Neuronal stem cell (in vitro differentiated cells): ENCODE data around the gene MCTP1.

ENCODE experiments used
- DNase-seq: peaks from one replicate; pipeline ENCODE4 v3.0.0-alpha.2; 2013; ENCODE audit warnings: low spot score
- H2AFZ ChIP-seq: one replicate; pipeline ENCODE4 v1.6.1; 2013; ENCODE audit warnings: mild to moderate bottlenecking, low read length, inconsistent platforms
- H2AK5ac ChIP-seq: 2 replicates; pipeline ENCODE4 v1.6.1; 2013; ENCODE audit warnings: low read depth, mild to moderate bottlenecking, inconsistent platforms, low read length, moderate library complexity, mixed read lengths
- H2BK120ac ChIP-seq: 2 replicates; pipeline ENCODE4 v1.6.1; 2013; ENCODE audit warnings: low read depth, mild to moderate bottlenecking, inconsistent platforms, low read length, moderate library complexity, mixed read lengths
- H2BK12ac ChIP-seq: one replicate; pipeline ENCODE4 v1.6.1; 2013; ENCODE audit warnings: low read length, inconsistent platforms
- H2BK15ac ChIP-seq: 2 replicates; pipeline ENCODE4 v1.6.1; 2013; ENCODE audit warnings: mild to moderate bottlenecking, low read length, inconsistent platforms, mixed read lengths
- H2BK5ac ChIP-seq: one replicate; pipeline ENCODE4 v1.6.1; 2013; ENCODE audit warnings: inconsistent platforms, mild to moderate bottlenecking, low read length, moderate library complexity
- H3K14ac ChIP-seq: one replicate; pipeline ENCODE4 v1.6.1; 2013; ENCODE audit warnings: low read length, inconsistent platforms
- H3K18ac ChIP-seq: 2 replicates; pipeline ENCODE4 v1.6.1; 2013; ENCODE audit warnings: low read length, inconsistent platforms
- H3K23ac ChIP-seq: 2 replicates; pipeline ENCODE4 v1.6.1; 2013; ENCODE audit warnings: low read depth, mild to moderate bottlenecking, mixed read lengths, low read length, inconsistent platforms; ENCODE audit not compliant: poor library complexity
- H3K27ac ChIP-seq: replicated peaks from 3 replicates; pipeline ENCODE4 v1.5.1; 2013; ENCODE audit warnings: low read length, inconsistent platforms
- H3K27me3 ChIP-seq, 3 experiments: 2 replicates each; pipeline ENCODE4 v1.6.1; 2013; ENCODE audit warnings: low read length in 3 of 3, mild to moderate bottlenecking in 2 of 3, inconsistent platforms in 1 of 3, low read depth in 1 of 3, mixed read lengths in 1 of 3, moderate library complexity in 1 of 3; ENCODE audit not compliant: control insufficient read depth in 3 of 3, insufficient read depth in 3 of 3
- H3K36me3 ChIP-seq, 2 donors: replicated peaks in 1 of 2; 2 replicates each; pipeline ENCODE4 v1.6.1; 2013; ENCODE audit warnings: low read length in 2 of 2; ENCODE audit not compliant: control insufficient read depth in 2 of 2, insufficient read depth in 2 of 2
- H3K4ac ChIP-seq: 2 replicates; pipeline ENCODE4 v1.6.1; 2013; ENCODE audit warnings: inconsistent platforms, mild to moderate bottlenecking, low read length, moderate library complexity
- H3K4me1 ChIP-seq, 2 donors: 1 replicate in 1 of 2; 2 replicates in 1 of 2; pipeline ENCODE4 v1.6.1; 2013; ENCODE audit warnings: low read length in 2 of 2, low read depth in 1 of 2; ENCODE audit not compliant: control insufficient read depth in 2 of 2, insufficient read depth in 1 of 2
- H3K4me2 ChIP-seq: one replicate; pipeline ENCODE4 v1.6.1; 2013; ENCODE audit warnings: mild to moderate bottlenecking, low read length, inconsistent platforms; ENCODE audit not compliant: insufficient read depth, poor library complexity, severe bottlenecking
- H3K4me3 ChIP-seq, 2 donors: 2 replicates each; pipeline ENCODE4 v1.5.1; 2013; ENCODE audit warnings: low read length in 2 of 2, mild to moderate bottlenecking in 2 of 2, inconsistent platforms in 1 of 2, moderate library complexity in 1 of 2
- H3K79me1 ChIP-seq: one replicate; pipeline ENCODE4 v1.6.1; 2013; ENCODE audit warnings: low read depth, mild to moderate bottlenecking, inconsistent platforms, low read length, moderate library complexity
- H3K9ac ChIP-seq: one replicate; pipeline ENCODE4 v1.6.1; 2013; ENCODE audit warnings: mild to moderate bottlenecking, low read depth, low read length, inconsistent platforms; ENCODE audit not compliant: poor library complexity
- H3K9me3 ChIP-seq, 2 donors: replicated peaks in 1 of 2; 2 replicates each; pipeline versions ENCODE3 to v1.6.1; 2013; ENCODE audit warnings: low read length in 2 of 2, mild to moderate bottlenecking in 2 of 2, inconsistent platforms in 1 of 2, low read depth in 1 of 2, mixed read lengths in 1 of 2, moderate library complexity in 1 of 2; ENCODE audit not compliant: control insufficient read depth in 2 of 2, insufficient read depth in 1 of 2
- H4K8ac ChIP-seq: one replicate; pipeline ENCODE4 v1.6.1; 2013; ENCODE audit warnings: low read depth, mild to moderate bottlenecking, inconsistent platforms, low read length, moderate library complexity
- H4K91ac ChIP-seq: one replicate; pipeline ENCODE4 v1.6.1; 2013; ENCODE audit warnings: low read length, low read depth, mild to moderate bottlenecking, inconsistent platforms; ENCODE audit not compliant: poor library complexity
- WGBS, 2 donors: extraction: QIAGEN DNeasy Blood & Tissue Kit; methylation state at CpG; one replicate each; pipeline ENCODE4 v1.1.7; 2013; ENCODE audit warnings: missing lambda C conversion rate in 2 of 2, mixed read lengths in 1 of 2; ENCODE audit not compliant: insufficient read length in 2 of 2, insufficient replicate concordance in 1 of 2; ENCODE audit errors: extremely low coverage in 2 of 2; 5-methylcytosine and 5-hydroxymethylcytosine counted together

Gene MCTP1

DNA sequence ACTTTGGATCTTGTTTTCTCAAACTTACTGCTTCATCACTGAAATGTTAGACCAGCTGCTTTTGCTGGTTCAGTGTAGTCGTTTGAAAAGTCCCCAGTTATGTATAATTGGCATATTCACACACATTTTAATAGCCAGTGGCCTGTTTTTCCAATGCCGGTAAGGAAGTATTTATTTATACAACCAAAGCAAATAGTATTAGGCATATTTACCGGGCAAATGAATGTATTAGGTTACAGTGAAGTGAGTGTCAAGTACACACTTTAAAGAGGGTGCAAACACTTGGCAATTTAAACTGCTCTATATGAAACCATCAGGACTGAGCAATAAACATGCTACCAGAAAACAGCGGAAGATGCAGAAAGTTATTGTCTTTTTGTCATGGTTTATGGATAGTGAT lies 242.9 kb downstream of the MCTP1 start:
- Histone ChIP-seq H3K36me3 (no peaks in the 10 kb centered on the region), H2BK5ac (no peak overlapping the region), H3K9me3 (no peaks in the 10 kb centered on the region), H3K4me3 (no peak overlapping the region), H3K4me2 (no peak overlapping the region), H2AFZ (no peak overlapping the region), H4K8ac (no peak overlapping the region), H3K9ac (no peak overlapping the region), H3K18ac (no peak overlapping the region), H3K14ac (no peak overlapping the region), H3K27ac (no peak overlapping the region), H2BK120ac (no peak overlapping the region), H3K27me3 (no peaks in the 10 kb centered on the region), H2BK15ac (no peak overlapping the region), H2AK5ac (no peak overlapping the region), H3K23ac (no peak overlapping the region), H2BK12ac (no peak overlapping the region), H3K4me1 (no peaks in the 10 kb centered on the region), H4K91ac (no peak overlapping the region), H3K4ac (no peak overlapping the region), H3K79me1 (no peaks in the 10 kb centered on the region)
- WGBS, 2 donors: no CpG with 5 or more reads among the region's 4 CpGs
- DNase-seq: no peak

GRCh38 chr5:95035891-95036685 lies 248.8 kb downstream of the MCTP1 start:
- Histone ChIP-seq H3K9me3 (peaks cover 0 to 3% of the 10 kb centered on the region in 2 donors), H3K79me1 (no peaks in the 10 kb centered on the region), H4K8ac (no peak overlapping the region), H2BK120ac (no peak overlapping the region), H2BK5ac (no peak overlapping the region), H3K4me1 (no peaks in the 10 kb centered on the region), H3K18ac (no peak overlapping the region), H3K4me3 (no peak overlapping the region), H3K27me3 (no peaks in the 10 kb centered on the region), H3K27ac (no peak overlapping the region), H3K4ac (no peak overlapping the region), H2AK5ac (no peak overlapping the region), H3K23ac (no peak overlapping the region), H4K91ac (no peak overlapping the region), H3K14ac (no peak overlapping the region), H2BK15ac (no peak overlapping the region), H3K4me2 (no peak overlapping the region), H2AFZ (no peak overlapping the region), H3K36me3 (no peaks in the 10 kb centered on the region), H3K9ac (no peak overlapping the region), H2BK12ac (no peak overlapping the region)
- WGBS, 2 donors: no CpG with 5 or more reads among the region's 7 CpGs
- DNase-seq: no peak

DNA sequence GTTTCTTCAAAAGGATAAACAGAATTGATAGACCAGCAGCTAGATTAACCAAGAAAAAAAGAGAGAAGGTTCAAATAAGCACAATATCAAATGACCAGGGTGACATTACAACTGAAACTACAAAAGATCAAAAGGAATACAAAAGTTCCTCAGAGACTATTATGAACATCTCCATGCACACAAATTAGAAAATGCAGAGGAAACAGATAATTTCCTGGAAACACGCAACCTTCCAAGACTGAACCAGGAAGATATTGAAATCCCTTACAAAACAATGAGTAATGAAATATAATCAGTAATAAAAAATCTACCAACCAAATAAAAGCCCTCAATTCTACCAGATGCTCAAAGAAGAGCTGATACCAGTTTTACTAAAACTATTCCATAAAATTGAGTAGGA lies 252.1 kb downstream of the MCTP1 start:
- WGBS, 2 donors: no CpG with 5 or more reads among the region's 1 CpG
- Histone ChIP-seq H3K4me2 (no peak overlapping the region), H3K9me3 (peaks cover 0 to 3% of the 10 kb centered on the region in 2 donors), H3K27me3 (no peaks in the 10 kb centered on the region), H2BK15ac (no peak overlapping the region), H3K4ac (no peak overlapping the region), H3K9ac (no peak overlapping the region), H3K27ac (no peak overlapping the region), H3K79me1 (no peaks in the 10 kb centered on the region), H3K18ac (no peak overlapping the region), H2BK5ac (no peak overlapping the region), H3K23ac (no peak overlapping the region), H2AK5ac (no peak overlapping the region), H2BK12ac (no peak overlapping the region), H3K36me3 (no peaks in the 10 kb centered on the region), H2BK120ac (no peak overlapping the region), H2AFZ (no peak overlapping the region), H4K91ac (no peak overlapping the region), H3K4me3 (no peak overlapping the region), H4K8ac (no peak overlapping the region), H3K14ac (no peak overlapping the region), H3K4me1 (no peaks in the 10 kb centered on the region)
- no peak for DNase-seq

DNA sequence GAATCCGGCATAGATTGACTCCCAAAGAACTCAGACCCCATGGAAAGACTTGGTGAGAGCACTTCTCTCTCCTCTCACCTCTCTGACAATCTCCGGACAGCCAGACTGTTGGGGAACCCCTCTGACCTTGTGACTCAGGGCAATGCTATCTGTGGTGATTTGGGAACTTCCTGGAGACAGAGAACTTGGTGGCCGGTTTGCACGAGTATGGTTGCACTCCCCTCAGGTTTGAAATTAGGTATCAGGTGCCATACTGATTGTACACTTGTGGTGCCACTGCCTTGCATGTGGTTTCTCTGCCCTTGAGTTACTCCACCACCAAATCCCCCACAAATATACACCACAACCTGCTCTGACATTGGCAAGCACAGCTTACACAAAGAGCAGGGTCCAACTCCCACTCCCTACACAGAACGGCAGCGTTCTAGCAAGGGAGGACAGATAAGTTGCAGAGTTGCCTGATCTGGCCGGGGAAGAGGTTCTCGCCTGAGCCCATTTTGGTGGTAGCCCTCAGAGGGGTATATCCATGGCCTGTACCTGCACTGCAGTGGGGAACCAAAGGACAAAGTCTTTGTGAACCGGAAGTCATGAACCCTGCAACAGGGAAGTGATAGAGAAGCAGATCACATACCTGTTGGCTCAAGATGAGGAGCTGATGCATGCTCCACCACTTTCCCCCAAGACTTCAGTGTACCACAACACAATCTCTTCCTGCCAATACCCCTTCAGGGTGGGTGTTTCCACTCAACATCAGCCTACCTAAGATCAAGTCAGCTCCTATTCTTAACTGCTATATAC lies 255.1 kb downstream of the MCTP1 start:
- Histone ChIP-seq H3K9ac (no peak overlapping the region), H2BK120ac (no peak overlapping the region), H3K36me3 (no peaks in the 10 kb centered on the region), H2AK5ac (no peak overlapping the region), H3K18ac (no peak overlapping the region), H3K27ac (no peak overlapping the region), H3K23ac (no peak overlapping the region), H3K4me2 (no peak overlapping the region), H3K9me3 (peaks cover 0 to 3% of the 10 kb centered on the region in 2 donors), H3K14ac (no peak overlapping the region), H3K4me3 (no peak overlapping the region), H3K27me3 (no peaks in the 10 kb centered on the region), H2BK12ac (no peak overlapping the region), H4K8ac (no peak overlapping the region), H2BK5ac (no peak overlapping the region), H3K4me1 (no peaks in the 10 kb centered on the region), H4K91ac (no peak overlapping the region), H2AFZ (no peak overlapping the region), H2BK15ac (no peak overlapping the region), H3K79me1 (no peaks in the 10 kb centered on the region), H3K4ac (no peak overlapping the region)
- DNase-seq: no peak
- WGBS, 2 donors: no CpG with 5 or more reads among the region's 9 CpGs
